Cardiac fibroblast (primary cell): ENCODE results near the gene CARD10.
A peak's percentile ranks its signal among the peaks of the same experiment; 100 is the strongest.
"Not testable (repeated sequence)": the region's sequence is repeated elsewhere in the genome, so short reads cannot be mapped to it uniquely, and the experiment has no call there.

Source experiments
- DNase-seq, 2 donors: peaks; one replicate each; pipeline versions ENCODE4 v3.0.0 to v3.0.0-alpha.2; 2010; ENCODE audit warnings: low read depth in 2 of 2
- H3K4me3 ChIP-seq, 2 donors: replicated peaks in 1 of 2; 1 replicate in 1 of 2; 2 replicates in 1 of 2; pipeline ENCODE4 v1.5.1; 2011; ENCODE audit warnings: low read depth in 2 of 2, low read length in 2 of 2, mild to moderate bottlenecking in 2 of 2, moderate library complexity in 1 of 2
- CTCF ChIP-seq: IDR thresholded peaks from one replicate; pipeline ENCODE4 v1.5.1; 2011; ENCODE audit warnings: low read depth, mild to moderate bottlenecking, low read length, inconsistent platforms

CARD10 gene

GRCh38 chr22:37535159-37535558, 15.9 kb upstream of the CARD10 start:
- DNase-seq = no peak
- no peak for TF ChIP-seq CTCF
- no peak overlapping the region for H3K4me3 ChIP-seq

GRCh38 chr22:37534445-37534844, 15.2 kb upstream of the CARD10 start:
- no peak for DNase-seq
- TF ChIP-seq CTCF = no peak
- no peak overlapping the region for H3K4me3 ChIP-seq

- DNase-seq = peak; percentile 77 to 85
- H3K4me3 ChIP-seq = no peak overlapping the region
- TF ChIP-seq CTCF = no peak
Measured at GRCh38 chr22:37533995-37534394, 14.8 kb upstream of the CARD10 start.

GRCh38 chr22:37529652-37530345, 10.6 kb upstream of the CARD10 start:
- no peak for DNase-seq
- no peak for TF ChIP-seq CTCF
- H3K4me3 ChIP-seq = no peak overlapping the region

GRCh38 chr22:37527952-37528351, 8.7 kb upstream of the CARD10 start:
- not testable (repeated sequence) for H3K4me3 ChIP-seq, DNase-seq

- H3K4me3 ChIP-seq = not testable (repeated sequence)
- peak in 1 of 2 donors; percentile 66 for DNase-seq
Measured at GRCh38 chr22:37527081-37527752, 8.0 kb upstream of the CARD10 start.

GRCh38 chr22:37526376-37526775, 7.2 kb upstream of the CARD10 start:
- peak; percentile 60 to 90 for DNase-seq
- no peak for TF ChIP-seq CTCF
- no peak overlapping the region for H3K4me3 ChIP-seq

- no peak overlapping the region for H3K4me3 ChIP-seq
- DNase-seq = no peak
- TF ChIP-seq CTCF = no peak
Measured at GRCh38 chr22:37525746-37526350, 6.6 kb upstream of the CARD10 start.
